ENCODE measurements around the gene RERE. TPM values are rescaled to one million over a fixed set of nuclear protein-coding genes. Genes with fewer than 3 reads are reported as not detected.

RERE gene
- total and polyA plus RNA-seq, 2 donors (not counting 3 experiments of a cell fraction or from before 2014, with no cell fraction given), result 14.1 to 113 TPM

DNA sequence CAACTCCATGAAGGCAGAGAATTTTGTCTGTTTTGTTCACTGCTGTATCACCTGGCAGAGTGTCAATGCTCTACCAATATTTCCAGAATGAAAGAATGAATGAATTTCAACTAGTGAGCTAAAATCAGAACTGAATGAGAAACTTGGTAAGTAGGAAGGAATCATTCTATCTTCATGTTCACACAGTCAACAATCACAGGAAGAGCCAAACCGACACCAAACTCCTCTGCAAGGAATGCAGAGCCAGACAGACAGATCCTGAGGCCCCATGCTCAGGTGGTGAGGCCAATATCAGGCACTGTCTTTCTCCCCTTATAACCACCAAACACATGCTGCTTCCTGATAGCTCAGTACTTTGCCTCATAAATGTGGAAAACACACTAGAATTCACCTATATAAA lies 360.4 kb downstream of the RERE start:
- intact Hi-C loops (cut with micrococcal nuclease), result loop anchor here (1.0 to 2.0 kb wide), 2 partner anchors 33 to 60 kb away; no protein-coding TSS in a partner anchor
- H3K79me2 ChIP-seq (ENCODE audit: control insufficient read depth, insufficient read depth, low read length), result no peaks in the 10 kb centered on the region
- no peak for FAIRE-seq
- H2AFZ ChIP-seq (ENCODE audit: low read depth, low read length), result no peak overlapping the region
- H3K4me3 ChIP-seq (replicated peaks in 1 of 3; ENCODE audit: insufficient read depth in 1 of 3, low read depth in 1 of 3, low read length in 3 of 3), result no peak overlapping the region
- H3K27ac ChIP-seq (ENCODE audit: insufficient read depth, low read depth, low read length), result peak overlapping the region; percentile 67
- H3K36me3 ChIP-seq (ENCODE audit: control insufficient read depth in 2 of 2, extremely low read depth in 1 of 2, insufficient read depth in 2 of 2, low read length in 2 of 2), result no peaks in the 10 kb centered on the region
- no peak for TF ChIP-seq MYC (IDR thresholded peaks at IDR 0.05; ENCODE audit: low read depth, low read length)
- no peak for TF ChIP-seq POLR2AphosphoS5 (IDR thresholded peaks at IDR 0.05; ENCODE audit: insufficient read depth, low read depth, low read length)
- TF ChIP-seq FOS (IDR thresholded peaks at IDR 0.05; ENCODE audit: borderline replicate concordance, insufficient read depth, low read length), result no peak
- no peak for TF ChIP-seq CTCF (IDR thresholded peaks at IDR 0.05; ENCODE audit: extremely low read depth in 1 of 2, insufficient read depth in 1 of 2, low read depth in 1 of 2, low read length in 2 of 2)
- no peak for TF ChIP-seq POLR2A (IDR thresholded peaks at IDR 0.05; ENCODE audit: low read depth, low read length)
- TF ChIP-seq JUN (IDR thresholded peaks at IDR 0.05; ENCODE audit: borderline replicate concordance, insufficient read depth, insufficient read length, low read depth), result no peak
- TF ChIP-seq GATA2 (IDR thresholded peaks at IDR 0.05; ENCODE audit: insufficient read depth, insufficient read length, low read depth, low read length), result no peak
- TF ChIP-seq, protein P1, sequence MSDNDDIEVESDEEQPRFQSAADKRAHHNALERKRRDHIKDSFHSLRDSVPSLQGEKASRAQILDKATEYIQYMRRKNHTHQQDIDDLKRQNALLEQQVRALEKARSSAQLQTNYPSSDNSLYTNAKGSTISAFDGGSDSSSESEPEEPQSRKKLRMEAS (IDR thresholded peaks at IDR 0.05; ENCODE audit: insufficient read depth, insufficient read length), result no peak
- TF ChIP-seq EZH2 (IDR thresholded peaks at IDR 0.05; ENCODE audit: borderline replicate concordance, low read depth, low read length, severe bottlenecking), result no peak
- peaks cover 32% of the 10 kb centered on the region for H3K4me1 ChIP-seq (ENCODE audit: control insufficient read depth, extremely low read depth, insufficient read depth, low read length)
- H3K9ac ChIP-seq (replicated peaks; ENCODE audit: extremely low read depth, insufficient read depth, low read length), result no peak overlapping the region
- peak; percentile 49 for DNase-seq (ENCODE audit: low read depth, low spot score)
- H3K9me3 ChIP-seq (replicated peaks; ENCODE audit: control insufficient read depth, insufficient read depth, low read length), result no peaks in the 10 kb centered on the region
- H3K9me1 ChIP-seq (replicated peaks; ENCODE audit: control insufficient read depth, extremely low read depth, insufficient read depth, low read length), result no peaks in the 10 kb centered on the region
- no peaks in the 10 kb centered on the region for H3K27me3 ChIP-seq (ENCODE audit: control insufficient read depth in 2 of 2, insufficient read depth in 2 of 2, low read length in 2 of 2)
- dilution Hi-C loops (cut with MboI; ENCODE audit: extremely low pct_ligation_motif_present, low sequenced_read_pairs), result no loop called here
- peak overlapping the region; percentile 47 for H3K4me2 ChIP-seq (ENCODE audit: insufficient read depth, low read length)
- BruUV-seq (replicated peaks), result no TSS peak
- POLR2A ChIA-PET, result no interaction called here
- CTCF ChIA-PET, result interaction anchor here (0.8 to 2.1 kb wide), 3 partner anchors 8 to 48 kb away, joined by 3 to 6 read pairs (median 4); no protein-coding TSS in a partner anchor
- no peaks in the 10 kb centered on the region for H4K20me1 ChIP-seq (replicated peaks; ENCODE audit: control insufficient read depth, extremely low read depth, insufficient read depth, low read length)
